Transverse colon (tissue), 4 donors: ENCODE results near the gene DHCR7. TPM values are rescaled to one million over a fixed set of nuclear protein-coding genes. Genes with fewer than 3 reads are reported as not detected.

Source experiments
- DNase-seq: peaks from one replicate; pipeline ENCODE4 v3.0.0-alpha.2; 2019
- H3K27ac ChIP-seq, 4 donors: fragments of 200-600 bp; sonication (generic); 2 replicates each; pipeline ENCODE4 v1.5.1; 2016 to 2018; ENCODE audit warnings: inconsistent platforms in 4 of 4
- H3K27me3 ChIP-seq: fragments of 200-600 bp; sonication (generic); 2 replicates; pipeline ENCODE4 v1.5.1; 2017; ENCODE audit warnings: inconsistent platforms
- H3K36me3 ChIP-seq, 4 donors: fragments of 200-600 bp; sonication (generic); 2 replicates each; pipeline ENCODE4 v1.5.1; 2017 to 2019; ENCODE audit warnings: inconsistent platforms in 4 of 4
- H3K4me1 ChIP-seq, 4 donors: fragments of 200-600 bp; sonication (generic); 2 replicates each; pipeline ENCODE4 v1.5.1; 2017 to 2020; ENCODE audit warnings: inconsistent platforms in 4 of 4
- H3K4me3 ChIP-seq, 4 donors: fragments of 200-600 bp; sonication (generic); 1 replicate in 1 of 4; 2 replicates in 3 of 4; pipeline versions ENCODE4 v1.5.1 to v1.6.1; 2017 to 2019; ENCODE audit warnings: inconsistent platforms in 4 of 4
- H3K9me3 ChIP-seq, 2 donors: fragments of 200-600 bp; sonication (generic); 2 replicates each; pipeline ENCODE4 v1.5.1; 2017 to 2019; ENCODE audit warnings: inconsistent platforms in 2 of 2
- EP300 ChIP-seq: sonication (generic); formaldehyde crosslinking; IDR thresholded peaks from one replicate; pipeline ENCODE4 v1.6.1; 2017; ENCODE audit warnings: antibody characterized with exemption, low read depth
- POLR2A ChIP-seq: fragments of 450-650 bp; IDR thresholded peaks from one replicate; pipeline ENCODE4 v1.6.1; 2016; ENCODE audit warnings: antibody characterized with exemption, mild to moderate bottlenecking, moderate library complexity
- POLR2AphosphoS5 ChIP-seq, 3 donors: sonication (generic); formaldehyde crosslinking; IDR thresholded peaks; one replicate each; pipeline ENCODE4 v1.6.1; 2016; ENCODE audit warnings: antibody characterized with exemption in 3 of 3
- WGBS, 2 donors: methylation state at CpG; one replicate each; pipeline ENCODE4 v1.1.5; 2018; ENCODE audit warnings: low coverage in 1 of 2; 5-methylcytosine and 5-hydroxymethylcytosine counted together
- in situ Hi-C, 4 donors: fragments of 200-750 bp; cut with MboI; loops; one replicate each; pipeline versions ENCODE4 v1.15.0 to v1.15.1; 2017; ENCODE audit warnings: low sequenced_read_pairs in 3 of 4, low pct_ligation_motif_present in 1 of 4, low pct_unique_long_range_greater_than_20kb in 1 of 4
- intact Hi-C: fragments of 100-400 bp; cut with DNase I; formaldehyde crosslinking; loops from one replicate; pipeline ENCODE4 v1.15.1; 2023; ENCODE audit warnings: low total_unique reads
- total RNA-seq, 4 donors: library from RNA; depleted of rRNA; stranded (reverse); fragments of >200 nt; gene quantifications; one replicate each; pipeline ENCODE4 v1.1.0, GENCODE V29; 2016
- TF ChIP-seq, protein P1 (sequence below), 5 experiments: fragments of 200-600 bp in 3 of 5; fragments of 450-650 bp in 2 of 5; sonication (generic) in 3 of 5; IDR thresholded peaks; 1 replicate in 2 of 5; 2 replicates in 3 of 5; pipeline ENCODE4 v1.5.1; 2016 to 2017; ENCODE audit warnings: antibody characterized with exemption in 5 of 5, inconsistent platforms in 3 of 5, mild to moderate bottlenecking in 2 of 5, moderate library complexity in 1 of 5

Gene DHCR7
- total RNA-seq, 4 donors from 2014 or later, result 5.6 to 76.7 (median 31.5) TPM

DNA sequence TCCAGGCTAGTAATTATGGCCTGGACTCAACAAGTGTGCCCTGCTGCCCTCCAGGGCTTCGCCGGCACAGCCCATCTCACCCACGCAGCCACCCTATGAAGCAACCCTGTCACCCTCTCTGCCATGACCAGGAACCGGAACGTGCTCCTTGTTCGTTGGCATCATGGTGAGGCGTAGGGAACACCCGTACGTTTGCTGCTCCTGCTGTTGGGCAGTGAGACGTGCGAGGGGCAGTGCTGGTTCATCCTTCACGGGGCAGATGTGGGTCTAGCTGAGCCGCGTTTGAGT lies 25.5 kb upstream of the DHCR7 start:
- intact Hi-C loops (no loop called here), in situ Hi-C loops (no loop called here)
- no peak for DNase-seq
- Histone ChIP-seq H3K36me3 (peaks cover 0 to 43% (median 26%) of the 10 kb centered on the region in 4 donors), H3K4me3 (no peak overlapping the region), H3K9me3 (no peaks in the 10 kb centered on the region), H3K27me3 (no peaks in the 10 kb centered on the region), H3K27ac (no peak overlapping the region), H3K4me1 (no peaks in the 10 kb centered on the region)
- 99% methylated on average over 13 of the region's 14 CpGs; no CpG with 5 or more reads in 1 of the 2 donors for WGBS, 2 donors
- TF ChIP-seq POLR2AphosphoS5 (IDR thresholded peaks at IDR 0.05), result no peak
- TF ChIP-seq, protein P1, sequence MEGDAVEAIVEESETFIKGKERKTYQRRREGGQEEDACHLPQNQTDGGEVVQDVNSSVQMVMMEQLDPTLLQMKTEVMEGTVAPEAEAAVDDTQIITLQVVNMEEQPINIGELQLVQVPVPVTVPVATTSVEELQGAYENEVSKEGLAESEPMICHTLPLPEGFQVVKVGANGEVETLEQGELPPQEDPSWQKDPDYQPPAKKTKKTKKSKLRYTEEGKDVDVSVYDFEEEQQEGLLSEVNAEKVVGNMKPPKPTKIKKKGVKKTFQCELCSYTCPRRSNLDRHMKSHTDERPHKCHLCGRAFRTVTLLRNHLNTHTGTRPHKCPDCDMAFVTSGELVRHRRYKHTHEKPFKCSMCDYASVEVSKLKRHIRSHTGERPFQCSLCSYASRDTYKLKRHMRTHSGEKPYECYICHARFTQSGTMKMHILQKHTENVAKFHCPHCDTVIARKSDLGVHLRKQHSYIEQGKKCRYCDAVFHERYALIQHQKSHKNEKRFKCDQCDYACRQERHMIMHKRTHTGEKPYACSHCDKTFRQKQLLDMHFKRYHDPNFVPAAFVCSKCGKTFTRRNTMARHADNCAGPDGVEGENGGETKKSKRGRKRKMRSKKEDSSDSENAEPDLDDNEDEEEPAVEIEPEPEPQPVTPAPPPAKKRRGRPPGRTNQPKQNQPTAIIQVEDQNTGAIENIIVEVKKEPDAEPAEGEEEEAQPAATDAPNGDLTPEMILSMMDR (IDR thresholded peaks at IDR 0.05), result no peak
- no peak for TF ChIP-seq POLR2A
- TF ChIP-seq EP300, result no peak

GRCh38 chr11:71472941-71473792 lies 25.0 kb upstream of the DHCR7 start:
- H3K9me3 ChIP-seq, result no peaks in the 10 kb centered on the region
- 95% methylated on average over 28 of the region's 33 CpGs; no CpG with 5 or more reads in 1 of the 2 donors for WGBS, 2 donors
- in situ Hi-C loops (no loop called here), intact Hi-C loops (no loop called here)
- H3K4me1 ChIP-seq, result no peaks in the 10 kb centered on the region
- no peaks in the 10 kb centered on the region for H3K27me3 ChIP-seq
- TF ChIP-seq POLR2AphosphoS5 (IDR thresholded peaks at IDR 0.05) (no peak), POLR2A (no peak), EP300 (no peak)
- TF ChIP-seq, protein P1 (IDR thresholded peaks at IDR 0.05), result no peak
- no peak for DNase-seq
- no peak overlapping the region for H3K27ac ChIP-seq
- peaks cover 0 to 45% (median 23%) of the 10 kb centered on the region in 4 donors for H3K36me3 ChIP-seq
- no peak overlapping the region for H3K4me3 ChIP-seq

- TF ChIP-seq, protein P1 (IDR thresholded peaks at IDR 0.05), result no peak
- TF ChIP-seq POLR2AphosphoS5 (IDR thresholded peaks at IDR 0.05), result no peak
- no peak for TF ChIP-seq POLR2A
- TF ChIP-seq EP300, result no peak
- H3K27ac ChIP-seq, result no peak overlapping the region
- intact Hi-C loops, result no loop called here
- 90 to 92% methylated on average over 2 to 10 of the region's 10 CpGs for WGBS, 2 donors
- H3K36me3 ChIP-seq, result peaks cover 0 to 47% (median 20%) of the 10 kb centered on the region in 4 donors
- no peaks in the 10 kb centered on the region for H3K4me1 ChIP-seq
- no peaks in the 10 kb centered on the region for H3K9me3 ChIP-seq
- no peaks in the 10 kb centered on the region for H3K27me3 ChIP-seq
- DNase-seq, result no peak
- in situ Hi-C loops, result no loop called here
- no peak overlapping the region for H3K4me3 ChIP-seq
Observed at GRCh38 chr11:71472357-71472885, 24.2 kb upstream of the DHCR7 start.

DNA sequence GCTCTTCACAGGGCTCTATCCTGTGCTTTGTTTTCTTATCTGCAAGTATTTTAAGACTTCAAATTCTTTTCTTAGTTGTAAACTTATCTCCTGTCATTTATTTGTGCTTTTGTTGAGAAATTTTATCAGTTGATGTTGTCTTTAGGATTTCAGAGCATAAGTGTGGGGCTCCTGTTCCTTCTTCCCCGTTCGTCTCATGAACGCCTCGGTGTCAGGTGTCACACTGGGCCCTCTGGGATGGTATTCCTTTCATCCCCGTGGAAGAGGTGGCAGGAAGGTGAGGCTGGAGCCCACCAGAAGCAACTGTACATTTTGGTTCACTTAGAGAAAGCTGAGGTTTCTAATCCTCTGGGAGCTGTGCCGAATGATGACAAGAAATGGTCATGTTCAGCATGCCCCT lies 22.8 kb upstream of the DHCR7 start:
- peaks cover 0 to 50% (median 19%) of the 10 kb centered on the region in 4 donors for H3K36me3 ChIP-seq
- no peaks in the 10 kb centered on the region for H3K9me3 ChIP-seq
- in situ Hi-C loops (no loop called here), intact Hi-C loops (no loop called here)
- no peak overlapping the region for H3K27ac ChIP-seq
- H3K27me3 ChIP-seq, result no peaks in the 10 kb centered on the region
- 86% methylated on average over 6 of the region's 6 CpGs; no CpG with 5 or more reads in 1 of the 2 donors for WGBS, 2 donors
- no peaks in the 10 kb centered on the region for H3K4me1 ChIP-seq
- TF ChIP-seq, protein P1 (IDR thresholded peaks at IDR 0.05), result no peak
- TF ChIP-seq EP300, result no peak
- no peak overlapping the region for H3K4me3 ChIP-seq
- DNase-seq, result no peak
